ENCODE results near the gene KIF26A.

- TF ChIP-seq CTCF (IDR thresholded peaks at IDR 0.05; ENCODE audit: insufficient read depth, low read depth, low read length) (no peak), EZH2 (IDR thresholded peaks at IDR 0.05; ENCODE audit: insufficient read depth, low read length) (no peak)
Measured at GRCh38 chr14:104171895-104172294, 33.5 kb downstream of the KIF26A start.

Data from astrocyte (in vitro differentiated cells and primary cell).